GM19238 (cell line): Measurements from ENCODE around the gene CRY2.
A peak's percentile ranks its signal among the peaks of the same experiment; 100 is the strongest.

ENCODE experiments used
- DNase-seq: peaks from one replicate; pipeline ENCODE4 v3.0.0; 2011; ENCODE audit warnings: low spot score; ENCODE audit not compliant: insufficient read length

Gene CRY2

GRCh38 chr11:45877221-45877620 lies 29.9 kb downstream of the CRY2 start:
- DNase-seq, result no peak

DNA sequence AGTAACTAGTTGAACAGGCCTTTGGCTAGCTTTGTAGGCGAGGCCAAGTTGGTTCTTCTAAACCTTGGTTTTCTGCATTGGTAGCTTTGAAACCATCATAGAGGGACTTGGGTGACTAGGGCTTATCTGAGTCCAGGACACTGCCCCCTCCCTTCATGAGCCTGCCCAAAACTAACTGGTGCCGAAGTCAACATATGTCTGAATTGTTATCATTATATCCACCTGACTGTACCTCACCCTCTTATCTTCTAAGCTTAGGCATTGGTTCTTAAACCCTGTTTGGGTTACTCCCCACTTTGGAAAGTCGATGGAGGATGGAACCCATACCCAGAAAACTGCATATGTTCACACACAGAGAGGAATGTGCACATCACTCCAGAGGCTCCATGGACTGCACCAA lies 30.6 kb downstream of the CRY2 start:
- no peak for DNase-seq

GRCh38 chr11:45879803-45880686 lies 32.8 kb downstream of the CRY2 start:
- DNase-seq, result no peak

DNA sequence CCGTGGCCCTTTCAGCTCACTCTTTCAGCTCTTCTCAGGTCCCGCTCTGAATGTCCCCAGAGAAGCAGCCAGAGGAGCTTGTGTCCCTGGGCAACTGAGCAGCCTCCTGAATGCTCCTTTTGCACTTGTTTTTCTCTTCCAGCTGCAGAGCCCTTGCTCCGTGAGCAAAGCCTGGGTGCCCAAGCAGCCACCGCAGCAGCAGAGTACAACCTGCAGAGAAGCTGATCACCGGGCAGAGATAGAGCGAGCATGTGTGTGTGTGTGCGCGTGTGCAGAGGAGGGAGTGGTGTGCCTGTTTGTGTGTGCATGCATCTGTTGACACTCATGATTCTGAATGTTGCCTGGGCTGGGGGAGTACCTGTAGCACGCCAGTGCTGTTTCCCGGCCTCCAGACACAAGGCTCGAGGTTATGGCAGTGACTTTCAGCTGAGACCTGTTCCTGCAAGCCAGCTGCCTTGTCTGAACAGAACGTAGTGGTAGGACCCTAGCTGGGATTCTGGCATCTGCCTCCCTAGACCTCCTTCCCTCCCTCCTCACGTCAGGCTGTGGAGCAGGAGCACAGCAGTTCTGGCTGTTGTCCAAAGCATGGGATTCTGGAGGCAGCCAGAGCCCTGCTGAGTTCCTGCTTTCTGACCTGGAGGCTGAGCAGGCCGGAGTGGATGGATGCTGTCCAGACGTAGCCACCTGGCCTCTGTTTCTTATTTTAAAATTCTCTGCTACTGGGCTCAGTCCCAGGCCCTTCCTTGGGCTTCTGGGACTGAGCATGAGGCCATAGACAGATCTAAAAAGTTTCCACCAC lies 33.7 kb downstream of the CRY2 start:
- no peak for DNase-seq

GRCh38 chr11:45881708-45882368 lies 34.6 kb downstream of the CRY2 start:
- no peak for DNase-seq

DNA sequence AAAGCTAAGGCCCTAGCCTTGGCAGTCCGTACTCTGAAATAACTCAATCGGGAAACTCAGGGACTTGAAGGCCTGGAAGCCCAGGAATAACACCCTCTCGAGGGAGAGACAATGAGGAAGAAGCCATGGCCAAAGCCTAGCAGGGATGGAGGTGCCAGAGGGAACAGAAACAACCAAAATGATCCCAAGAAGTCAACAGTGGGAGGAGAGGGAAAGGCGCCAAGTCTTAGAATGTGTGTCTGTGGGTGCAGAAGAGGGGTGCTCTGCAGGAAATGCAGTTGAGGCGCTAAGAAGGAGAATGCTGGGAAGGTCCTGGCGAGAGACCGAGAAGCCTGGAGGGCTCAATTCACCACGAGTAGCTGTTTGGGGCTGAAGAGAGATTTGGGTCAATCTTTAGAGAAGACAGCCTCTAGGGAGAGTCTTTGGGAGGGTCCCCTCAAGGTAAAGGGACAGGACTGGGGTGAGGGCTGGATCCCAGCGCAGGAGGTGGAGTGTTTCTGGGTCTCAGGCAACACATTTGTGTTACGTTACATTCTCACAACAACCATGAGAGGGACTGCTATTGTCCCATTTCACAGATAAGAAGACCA lies 37.4 kb downstream of the CRY2 start:
- no peak for DNase-seq

- peak; percentile 76 for DNase-seq
Observed at GRCh38 chr11:45885274-45885920, 38.1 kb downstream of the CRY2 start, which contains the start of gene MAPK8IP1. Gene MAPK8IP1, plus strand, starts transcription at chr11:45885651. Its CDS starts 170 bp downstream, at chr11:45885821.

DNA sequence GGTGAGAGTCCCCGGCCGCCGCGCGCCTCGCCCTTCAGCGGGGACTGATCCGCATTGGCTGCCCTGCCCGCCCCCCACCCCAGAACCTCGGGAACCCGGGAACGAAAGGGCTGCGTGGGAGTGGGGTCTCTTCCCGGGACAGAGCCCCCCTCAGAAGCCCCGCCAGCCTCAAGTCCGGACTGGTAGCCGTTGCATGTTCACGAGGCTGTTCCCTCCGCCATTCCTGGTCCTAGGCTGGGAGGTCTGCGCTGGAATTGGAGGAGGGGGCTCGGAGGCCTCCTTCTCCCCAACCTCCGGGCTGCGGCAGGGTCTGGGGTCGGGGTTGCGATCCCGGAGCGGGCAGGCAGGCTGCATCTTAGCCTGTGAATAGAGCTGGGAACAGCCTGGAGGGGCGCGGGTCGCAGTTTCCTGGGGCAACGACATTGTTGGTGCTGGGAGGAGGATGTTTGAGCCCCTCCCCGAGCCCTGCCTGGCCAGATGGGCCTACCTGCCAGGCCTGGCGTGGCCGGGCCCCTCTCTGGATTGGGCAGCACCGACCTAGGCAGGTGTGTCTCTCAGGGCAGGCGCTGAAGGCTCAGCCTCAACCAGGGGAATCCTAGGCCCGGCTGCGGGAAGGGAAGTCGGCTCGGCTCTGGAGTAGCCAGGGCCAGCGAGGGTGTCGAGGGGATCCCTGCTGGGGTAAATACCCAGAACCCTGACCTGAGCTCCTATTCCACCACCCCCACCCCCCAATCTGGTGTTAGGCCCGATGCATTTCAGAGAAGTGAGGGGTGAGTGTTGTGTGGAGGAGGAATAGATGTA lies 38.8 kb downstream of the CRY2 start:
- no peak for DNase-seq

GRCh38 chr11:45886816-45887520 lies 39.7 kb downstream of the CRY2 start:
- DNase-seq, result no peak

DNA sequence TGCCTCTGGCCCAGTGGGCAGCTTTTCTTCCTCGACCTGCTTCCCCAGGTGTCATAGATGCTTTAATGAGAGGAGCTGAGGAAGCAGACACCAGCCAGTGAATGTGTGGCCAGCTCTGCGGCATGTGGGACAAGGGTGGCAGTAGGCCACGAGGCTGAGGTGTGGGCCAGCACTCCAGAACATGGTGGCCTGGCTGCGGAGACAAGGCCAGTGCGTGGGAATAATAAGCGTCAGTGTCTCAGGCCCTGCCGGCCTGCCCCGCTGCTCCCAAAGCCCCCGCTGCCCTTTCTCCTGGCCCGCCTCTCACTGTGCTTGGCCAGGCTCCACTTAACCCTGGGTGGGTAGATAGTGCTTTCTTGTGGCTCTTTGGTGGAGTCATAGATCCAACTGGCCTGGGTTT lies 40.3 kb downstream of the CRY2 start:
- no peak for DNase-seq

- DNase-seq, result no peak
Observed at GRCh38 chr11:45889555-45889954, 42.3 kb downstream of the CRY2 start.

- no peak for DNase-seq
Observed at GRCh38 chr11:45889966-45890365, 42.7 kb downstream of the CRY2 start.

GRCh38 chr11:45890886-45891550 lies 43.7 kb downstream of the CRY2 start:
- no peak for DNase-seq

GRCh38 chr11:45892856-45893255 lies 45.6 kb downstream of the CRY2 start:
- DNase-seq, result no peak

- no peak for DNase-seq
Observed at GRCh38 chr11:45894555-45895247, 47.4 kb downstream of the CRY2 start.

GRCh38 chr11:45895553-45896259 lies 48.4 kb downstream of the CRY2 start:
- no peak for DNase-seq

DNA sequence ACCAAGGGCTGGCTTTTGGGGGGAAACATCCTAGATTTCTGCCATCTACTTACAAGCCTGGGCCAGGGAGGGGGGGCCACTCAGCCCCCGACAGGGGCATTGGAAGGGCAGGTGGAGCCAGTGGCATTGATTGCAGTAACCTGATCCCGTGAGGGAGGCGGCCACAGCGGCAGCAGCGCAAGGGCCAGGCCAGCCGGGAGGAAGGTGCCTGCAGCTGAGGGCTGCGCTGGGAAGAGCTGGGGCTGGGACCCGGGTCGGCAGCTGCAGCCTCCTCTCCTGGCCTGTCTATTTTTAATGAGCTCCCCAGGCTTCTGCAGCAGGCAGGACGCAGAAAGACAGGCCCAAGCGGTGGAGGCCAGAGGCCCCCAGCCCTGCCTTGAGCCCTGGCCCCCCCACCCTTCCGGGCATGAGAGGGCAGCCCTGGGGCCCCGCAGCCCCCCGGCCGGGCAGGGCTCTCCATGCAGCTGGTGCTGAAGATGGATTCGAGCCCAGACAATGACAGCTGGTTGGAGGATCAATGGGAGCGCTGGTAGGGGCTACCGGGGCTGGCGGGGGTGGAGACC lies 49.2 kb downstream of the CRY2 start:
- DNase-seq, result no peak
